ENCODE results near the gene RAPH1.

The RAPH1 gene

DNA sequence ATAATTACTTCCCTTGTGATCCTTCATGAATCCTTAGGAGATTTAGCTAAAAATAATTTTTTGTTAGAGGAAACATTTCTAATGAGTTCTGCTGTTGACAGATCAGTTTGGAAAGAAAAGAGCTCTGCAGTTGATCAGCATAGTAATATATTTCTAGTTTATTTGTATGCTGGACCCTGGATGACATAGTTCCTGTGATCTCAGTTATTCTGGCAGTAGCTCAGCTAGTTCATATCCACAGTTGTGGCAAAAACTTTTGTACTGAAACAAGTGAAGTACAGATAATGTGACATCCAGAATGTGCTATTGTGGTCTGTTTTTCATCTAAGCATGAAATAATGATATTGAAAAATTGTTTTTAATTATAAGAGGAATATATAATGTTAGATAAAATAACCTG lies 173.2 kb downstream of the RAPH1 start:
- TF ChIP-seq, protein P1, sequence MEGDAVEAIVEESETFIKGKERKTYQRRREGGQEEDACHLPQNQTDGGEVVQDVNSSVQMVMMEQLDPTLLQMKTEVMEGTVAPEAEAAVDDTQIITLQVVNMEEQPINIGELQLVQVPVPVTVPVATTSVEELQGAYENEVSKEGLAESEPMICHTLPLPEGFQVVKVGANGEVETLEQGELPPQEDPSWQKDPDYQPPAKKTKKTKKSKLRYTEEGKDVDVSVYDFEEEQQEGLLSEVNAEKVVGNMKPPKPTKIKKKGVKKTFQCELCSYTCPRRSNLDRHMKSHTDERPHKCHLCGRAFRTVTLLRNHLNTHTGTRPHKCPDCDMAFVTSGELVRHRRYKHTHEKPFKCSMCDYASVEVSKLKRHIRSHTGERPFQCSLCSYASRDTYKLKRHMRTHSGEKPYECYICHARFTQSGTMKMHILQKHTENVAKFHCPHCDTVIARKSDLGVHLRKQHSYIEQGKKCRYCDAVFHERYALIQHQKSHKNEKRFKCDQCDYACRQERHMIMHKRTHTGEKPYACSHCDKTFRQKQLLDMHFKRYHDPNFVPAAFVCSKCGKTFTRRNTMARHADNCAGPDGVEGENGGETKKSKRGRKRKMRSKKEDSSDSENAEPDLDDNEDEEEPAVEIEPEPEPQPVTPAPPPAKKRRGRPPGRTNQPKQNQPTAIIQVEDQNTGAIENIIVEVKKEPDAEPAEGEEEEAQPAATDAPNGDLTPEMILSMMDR (IDR thresholded peaks at IDR 0.05; ENCODE audit: low read length) = no peak
- Histone ChIP-seq H3K79me2 (ENCODE audit: low read length) (no peaks in the 10 kb centered on the region), H3F3A (ENCODE audit: insufficient read depth, low read length) (no peaks in the 10 kb centered on the region), H3K9me2 (replicated peaks; ENCODE audit: insufficient read depth, low read length) (no peaks in the 10 kb centered on the region), H3K9ac (ENCODE audit: low read length) (no peak overlapping the region), H3K4me1 (ENCODE audit: low read length) (0 out of 2 replicates have a peak, but pooled peaks cover 14% of the 10 kb centered on the region), H3K4me3 (ENCODE audit: low read length) (no peak overlapping the region), H2AFZ (ENCODE audit: low read length) (no peak overlapping the region), H3K4me2 (ENCODE audit: low read depth, low read length) (no peak overlapping the region), H3K36me3 (replicated peaks; ENCODE audit: insufficient read depth, low read length) (no peaks in the 10 kb centered on the region), H3K27me3 (replicated peaks; ENCODE audit: insufficient read depth, low read length) (no peaks in the 10 kb centered on the region), H4K20me1 (ENCODE audit: insufficient read depth, low read length) (no peaks in the 10 kb centered on the region), H3K27ac (ENCODE audit: low read length) (no peak overlapping the region), H3K9me3 (replicated peaks; ENCODE audit: insufficient read depth, low read length) (no peaks in the 10 kb centered on the region)
- no peak for DNase-seq

- no peak overlapping the region for H3K4me2 ChIP-seq (ENCODE audit: low read depth, low read length)
- TF ChIP-seq, protein P1 (IDR thresholded peaks at IDR 0.05; ENCODE audit: low read length) = no peak
- no peak for TF ChIP-seq EZH2phosphoT487 (IDR thresholded peaks at IDR 0.05; ENCODE audit: low read length)
- no peak for TF ChIP-seq EZH2 (optimal IDR thresholded peaks at IDR 0.05; ENCODE audit: low read depth, low read length)
- no peak overlapping the region for H2AFZ ChIP-seq (ENCODE audit: low read length)
- H3K79me2 ChIP-seq (ENCODE audit: low read length) = no peaks in the 10 kb centered on the region
- H3K36me3 ChIP-seq (replicated peaks; ENCODE audit: insufficient read depth, low read length) = no peaks in the 10 kb centered on the region
- H3K27ac ChIP-seq (ENCODE audit: low read length) = no peak overlapping the region
- no peak for DNase-seq
- no peaks in the 10 kb centered on the region for H3F3A ChIP-seq (ENCODE audit: insufficient read depth, low read length)
- no peaks in the 10 kb centered on the region for H3K9me2 ChIP-seq (replicated peaks; ENCODE audit: insufficient read depth, low read length)
- H3K9ac ChIP-seq (ENCODE audit: low read length) = no peak overlapping the region
- H3K27me3 ChIP-seq (replicated peaks; ENCODE audit: insufficient read depth, low read length) = no peaks in the 10 kb centered on the region
- H3K9me3 ChIP-seq (replicated peaks; ENCODE audit: insufficient read depth, low read length) = no peaks in the 10 kb centered on the region
- no peaks in the 10 kb centered on the region for H4K20me1 ChIP-seq (ENCODE audit: insufficient read depth, low read length)
- no peak overlapping the region for H3K4me3 ChIP-seq (ENCODE audit: low read length)
- 0 out of 2 replicates have a peak, but pooled peaks cover 14% of the 10 kb centered on the region for H3K4me1 ChIP-seq (ENCODE audit: low read length)
Measured at GRCh38 chr2:203361495-203361894, 173.6 kb downstream of the RAPH1 start.

DNA sequence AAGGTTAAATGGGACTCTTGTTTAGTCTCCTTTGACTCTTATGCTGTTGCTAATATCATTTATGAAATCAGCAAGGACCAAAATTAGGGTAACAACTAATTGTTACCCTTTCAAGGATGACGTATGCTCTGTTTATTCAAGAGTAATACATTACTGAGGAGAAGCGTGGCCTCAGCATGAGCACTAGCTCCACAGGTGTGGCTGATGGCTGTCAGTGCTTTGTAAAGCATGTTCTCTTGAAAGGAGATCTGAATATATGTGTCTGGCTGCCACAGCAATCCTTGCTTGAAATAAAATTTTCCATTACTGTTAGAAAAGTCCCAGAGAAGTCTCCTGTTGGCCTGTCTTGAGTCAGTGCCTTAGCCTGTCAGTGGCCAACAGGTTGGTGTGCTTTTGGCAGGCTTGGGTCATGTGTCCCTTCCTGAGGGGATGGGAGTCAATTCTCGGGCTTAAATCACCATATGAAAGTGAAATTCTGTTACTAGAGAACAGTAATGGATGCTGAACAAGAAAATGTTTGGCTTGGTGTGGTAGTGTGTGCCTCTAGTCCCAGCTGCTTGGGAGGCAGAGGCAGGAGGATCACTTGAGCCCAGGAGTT lies 174.2 kb downstream of the RAPH1 start:
- H3K9me2 ChIP-seq (replicated peaks; ENCODE audit: insufficient read depth, low read length) = no peaks in the 10 kb centered on the region
- peak overlapping the region; percentile 2; the same call in 1 of the 2 replicates for H3K27ac ChIP-seq (ENCODE audit: low read length)
- no peaks in the 10 kb centered on the region for H4K20me1 ChIP-seq (ENCODE audit: insufficient read depth, low read length)
- TF ChIP-seq, protein P1 (IDR thresholded peaks at IDR 0.05; ENCODE audit: low read length) = no peak
- H3K27me3 ChIP-seq (replicated peaks; ENCODE audit: insufficient read depth, low read length) = no peaks in the 10 kb centered on the region
- DNase-seq = peak; percentile 22
- 0 out of 2 replicates have a peak, but pooled peaks cover 14% of the 10 kb centered on the region for H3K4me1 ChIP-seq (ENCODE audit: low read length)
- no peaks in the 10 kb centered on the region for H3K79me2 ChIP-seq (ENCODE audit: low read length)
- no peak overlapping the region for H3K4me3 ChIP-seq (ENCODE audit: low read length)
- H3K36me3 ChIP-seq (replicated peaks; ENCODE audit: insufficient read depth, low read length) = no peaks in the 10 kb centered on the region
- no peak overlapping the region for H3K9ac ChIP-seq (ENCODE audit: low read length)
- peak overlapping the region; percentile 10; the same call in 1 of the 2 replicates for H3K4me2 ChIP-seq (ENCODE audit: low read depth, low read length)
- H2AFZ ChIP-seq (ENCODE audit: low read length) = no peak overlapping the region
- no peaks in the 10 kb centered on the region for H3K9me3 ChIP-seq (replicated peaks; ENCODE audit: insufficient read depth, low read length)
- no peaks in the 10 kb centered on the region for H3F3A ChIP-seq (ENCODE audit: insufficient read depth, low read length)

Data from MM.1S (cell line).